ENCODE results near the gene CSDE1. TPM values are rescaled to one million over a fixed set of nuclear protein-coding genes. Genes with fewer than 3 reads are reported as not detected.

CSDE1 gene
- 151 and 249 TPM in 2 replicates for polyA plus RNA-seq (2012; rRNA removed)
- polyA plus RNA-seq (2012; cell fraction: cytosol; rRNA removed), result 200 and 223 TPM in 2 replicates
- 95.9 and 193 TPM in 2 replicates for polyA plus RNA-seq (2012; cell fraction: nucleus; rRNA removed)

DNA sequence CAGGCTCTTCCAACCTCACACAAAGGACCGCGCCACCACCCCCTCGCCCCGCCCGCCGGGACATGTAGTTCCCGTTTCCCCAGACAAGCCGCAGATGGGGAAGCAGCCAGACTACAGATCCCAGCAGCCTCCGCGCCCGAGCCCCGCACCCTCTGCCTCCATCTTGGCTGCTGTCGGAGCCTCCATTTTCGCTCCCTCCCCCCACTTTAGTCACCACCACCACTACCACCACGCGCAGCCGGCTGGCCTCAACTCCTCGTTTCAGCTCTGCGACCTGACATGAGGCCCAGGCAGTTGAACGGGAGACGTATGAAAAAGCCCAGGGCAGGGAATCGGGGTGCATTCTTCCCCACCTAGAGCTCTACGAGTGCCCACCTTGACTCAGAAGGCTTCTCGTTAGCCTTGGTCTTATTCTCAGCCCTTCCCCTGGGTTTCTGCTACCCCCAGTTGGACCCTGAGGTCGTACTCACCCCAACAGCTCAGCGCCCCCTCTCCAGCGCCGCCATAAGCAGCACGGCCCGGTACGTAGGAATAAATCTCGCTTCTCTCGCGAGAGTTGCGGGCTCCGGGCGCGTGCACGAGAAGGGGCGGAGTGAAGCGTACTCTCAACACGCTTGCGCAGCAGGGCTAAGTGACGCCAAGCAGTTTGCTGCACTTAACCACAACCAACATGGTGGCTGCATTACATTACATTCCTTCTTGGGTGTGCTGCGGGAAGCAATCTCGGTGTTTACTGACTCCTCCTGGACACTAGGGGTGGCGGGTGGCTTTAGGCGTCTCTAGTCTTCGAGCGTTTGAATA, at the start of gene CSDE1:
CSDE1 (minus strand) TSS at position 530 of the 801 bp plus-strand sequence. CDS start 18,094 bp downstream, outside the sequence.
- DNase-seq, result peak; percentile 86
- Histone ChIP-seq H3K9ac (peak within 1 kb of the TSS; percentile 100), H3K79me2 (ENCODE audit: insufficient read depth) (peaks cover 51% of the 10 kb centered on the region), H3K27me3 (ENCODE audit: insufficient read depth) (no peaks in the 10 kb centered on the region), H3K36me3 (replicated peaks in 1 of 2; ENCODE audit: control insufficient read depth in 1 of 2, insufficient read depth in 2 of 2, low read length in 1 of 2) (peaks cover 9 to 19% of the 10 kb centered on the region in 2 experiments), H3K27ac (ENCODE audit: low read depth in 2 of 2, low read length in 1 of 2) (peak within 1 kb of the TSS; percentile 94 to 99), H3K4me2 (peak within 1 kb of the TSS; percentile 85), H3K9me3 (no peaks in the 10 kb centered on the region), H2AFZ (ENCODE audit: low read depth) (peak within 1 kb of the TSS; percentile 98), H3K9me2 (no peaks in the 10 kb centered on the region), H3K4me3 (ENCODE audit: low read depth in 2 of 2, low read length in 1 of 2) (peak within 1 kb of the TSS; percentile 78 to 98), H3F3A (replicated peaks; ENCODE audit: insufficient read depth) (no peaks in the 10 kb centered on the region), H4K20me1 (ENCODE audit: insufficient read depth) (peaks cover 46% of the 10 kb centered on the region), H3K4me1 (ENCODE audit: control insufficient read depth in 1 of 2, insufficient read depth in 2 of 2, low read depth in 1 of 2, low read length in 1 of 2) (peaks cover 11 to 27% of the 10 kb centered on the region in 2 experiments; a peak in 3 of 4 replicates)
- POLR2A ChIA-PET, result interaction anchor here (0.9 to 1.3 kb wide), 3 partner anchors 8 to 42 kb away, joined by 3 to 6 read pairs (median 3); no protein-coding TSS in a partner anchor
- CTCF ChIA-PET, result interaction anchor here (0.7 to 1.5 kb wide), 5 partner anchors 9 to 91 kb away, joined by 3 to 5 read pairs (median 3); no protein-coding TSS in a partner anchor
- 2% methylated on average over 7 of the region's 50 CpGs for WGBS (ENCODE audit: low lambda C conversion rate)
- no peak for TF ChIP-seq SIN3A (IDR thresholded peaks at IDR 0.05; ENCODE audit: borderline replicate concordance, low read depth, low read length)
- peak; percentile 91 for TF ChIP-seq YY1 (IDR thresholded peaks at IDR 0.05; ENCODE audit: low read depth)
- TF ChIP-seq FOSL2 (IDR thresholded peaks at IDR 0.05; ENCODE audit: borderline replicate concordance, low read depth), result no peak
- no peak for TF ChIP-seq JUND (IDR thresholded peaks at IDR 0.05)
- TF ChIP-seq TAF1 (IDR thresholded peaks at IDR 0.05; ENCODE audit: borderline replicate concordance, low read depth, low read length), result peak; percentile 93
- TF ChIP-seq SMC3 (IDR thresholded peaks at IDR 0.05; ENCODE audit: low read depth, low read length), result peak; percentile 21; the same call in 1 of the 2 replicates
- peak; percentile 45 for TF ChIP-seq RAD21 (IDR thresholded peaks at IDR 0.05; ENCODE audit: low read length)
- TF ChIP-seq TEAD4 (IDR thresholded peaks at IDR 0.05; ENCODE audit: borderline replicate concordance, insufficient read depth), result 0 out of 2 replicates have a peak, but pooled peaks have one; percentile 34
- TF ChIP-seq FOXJ3 (CRISPR knock-in tag; IDR thresholded peaks at IDR 0.05), result no peak
- no peak for TF ChIP-seq EZH2phosphoT487 (IDR thresholded peaks at IDR 0.05; ENCODE audit: borderline replicate concordance, low read depth)
- 0 out of 4 replicates have a peak, but pooled peaks of 1 of the 2 experiments have one; percentile 7 for TF ChIP-seq EP300 (IDR thresholded peaks at IDR 0.05; ENCODE audit: borderline replicate concordance in 1 of 2, low read depth in 1 of 2, low read length in 1 of 2)
- TF ChIP-seq, protein P1, sequence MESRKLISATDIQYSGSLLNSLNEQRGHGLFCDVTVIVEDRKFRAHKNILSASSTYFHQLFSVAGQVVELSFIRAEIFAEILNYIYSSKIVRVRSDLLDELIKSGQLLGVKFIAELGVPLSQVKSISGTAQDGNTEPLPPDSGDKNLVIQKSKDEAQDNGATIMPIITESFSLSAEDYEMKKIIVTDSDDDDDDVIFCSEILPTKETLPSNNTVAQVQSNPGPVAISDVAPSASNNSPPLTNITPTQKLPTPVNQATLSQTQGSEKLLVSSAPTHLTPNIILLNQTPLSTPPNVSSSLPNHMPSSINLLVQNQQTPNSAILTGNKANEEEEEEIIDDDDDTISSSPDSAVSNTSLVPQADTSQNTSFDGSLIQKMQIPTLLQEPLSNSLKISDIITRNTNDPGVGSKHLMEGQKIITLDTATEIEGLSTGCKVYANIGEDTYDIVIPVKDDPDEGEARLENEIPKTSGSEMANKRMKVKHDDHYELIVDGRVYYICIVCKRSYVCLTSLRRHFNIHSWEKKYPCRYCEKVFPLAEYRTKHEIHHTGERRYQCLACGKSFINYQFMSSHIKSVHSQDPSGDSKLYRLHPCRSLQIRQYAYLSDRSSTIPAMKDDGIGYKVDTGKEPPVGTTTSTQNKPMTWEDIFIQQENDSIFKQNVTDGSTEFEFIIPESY (IDR thresholded peaks at IDR 0.05; ENCODE audit: borderline replicate concordance, low read depth), result peak; percentile 97
- TF ChIP-seq RFX5 (IDR thresholded peaks at IDR 0.05; ENCODE audit: low read length), result no peak
- TF ChIP-seq POLR2AphosphoS5 (IDR thresholded peaks at IDR 0.05; ENCODE audit: low read depth, low read length), result peak; percentile 93
- TF ChIP-seq GATA2 (CRISPR knock-in tag; IDR thresholded peaks at IDR 0.05), result no peak
- peak; percentile 93 for TF ChIP-seq NRF1 (IDR thresholded peaks at IDR 0.05; ENCODE audit: low read depth, low read length)
- TF ChIP-seq MEF2A (IDR thresholded peaks at IDR 0.05; ENCODE audit: borderline replicate concordance, low read depth), result no peak
- peak; percentile 55 for TF ChIP-seq MXI1 (IDR thresholded peaks at IDR 0.05; ENCODE audit: low read depth, low read length)
- TF ChIP-seq, protein P2, sequence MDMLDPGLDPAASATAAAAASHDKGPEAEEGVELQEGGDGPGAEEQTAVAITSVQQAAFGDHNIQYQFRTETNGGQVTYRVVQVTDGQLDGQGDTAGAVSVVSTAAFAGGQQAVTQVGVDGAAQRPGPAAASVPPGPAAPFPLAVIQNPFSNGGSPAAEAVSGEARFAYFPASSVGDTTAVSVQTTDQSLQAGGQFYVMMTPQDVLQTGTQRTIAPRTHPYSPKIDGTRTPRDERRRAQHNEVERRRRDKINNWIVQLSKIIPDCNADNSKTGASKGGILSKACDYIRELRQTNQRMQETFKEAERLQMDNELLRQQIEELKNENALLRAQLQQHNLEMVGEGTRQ (IDR thresholded peaks at IDR 0.05; ENCODE audit: borderline replicate concordance, low read depth, low read length), result peak; percentile 2; the same call in 1 of the 2 replicates
- no peak for TF ChIP-seq RXRA (IDR thresholded peaks at IDR 0.05; ENCODE audit: borderline replicate concordance, low read depth)
- TF ChIP-seq, protein P3, sequence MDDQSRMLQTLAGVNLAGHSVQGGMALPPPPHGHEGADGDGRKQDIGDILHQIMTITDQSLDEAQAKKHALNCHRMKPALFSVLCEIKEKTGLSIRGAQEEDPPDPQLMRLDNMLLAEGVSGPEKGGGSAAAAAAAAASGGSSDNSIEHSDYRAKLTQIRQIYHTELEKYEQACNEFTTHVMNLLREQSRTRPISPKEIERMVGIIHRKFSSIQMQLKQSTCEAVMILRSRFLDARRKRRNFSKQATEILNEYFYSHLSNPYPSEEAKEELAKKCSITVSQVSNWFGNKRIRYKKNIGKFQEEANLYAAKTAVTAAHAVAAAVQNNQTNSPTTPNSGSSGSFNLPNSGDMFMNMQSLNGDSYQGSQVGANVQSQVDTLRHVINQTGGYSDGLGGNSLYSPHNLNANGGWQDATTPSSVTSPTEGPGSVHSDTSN (IDR thresholded peaks at IDR 0.05), result no peak
- TF ChIP-seq, protein P4, sequence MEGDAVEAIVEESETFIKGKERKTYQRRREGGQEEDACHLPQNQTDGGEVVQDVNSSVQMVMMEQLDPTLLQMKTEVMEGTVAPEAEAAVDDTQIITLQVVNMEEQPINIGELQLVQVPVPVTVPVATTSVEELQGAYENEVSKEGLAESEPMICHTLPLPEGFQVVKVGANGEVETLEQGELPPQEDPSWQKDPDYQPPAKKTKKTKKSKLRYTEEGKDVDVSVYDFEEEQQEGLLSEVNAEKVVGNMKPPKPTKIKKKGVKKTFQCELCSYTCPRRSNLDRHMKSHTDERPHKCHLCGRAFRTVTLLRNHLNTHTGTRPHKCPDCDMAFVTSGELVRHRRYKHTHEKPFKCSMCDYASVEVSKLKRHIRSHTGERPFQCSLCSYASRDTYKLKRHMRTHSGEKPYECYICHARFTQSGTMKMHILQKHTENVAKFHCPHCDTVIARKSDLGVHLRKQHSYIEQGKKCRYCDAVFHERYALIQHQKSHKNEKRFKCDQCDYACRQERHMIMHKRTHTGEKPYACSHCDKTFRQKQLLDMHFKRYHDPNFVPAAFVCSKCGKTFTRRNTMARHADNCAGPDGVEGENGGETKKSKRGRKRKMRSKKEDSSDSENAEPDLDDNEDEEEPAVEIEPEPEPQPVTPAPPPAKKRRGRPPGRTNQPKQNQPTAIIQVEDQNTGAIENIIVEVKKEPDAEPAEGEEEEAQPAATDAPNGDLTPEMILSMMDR (IDR thresholded peaks at IDR 0.05), result peak; percentile 64
- 0 out of 2 replicates have a peak, but pooled peaks have one; percentile 6 for TF ChIP-seq NFIC (IDR thresholded peaks at IDR 0.05; ENCODE audit: borderline replicate concordance)
- TF ChIP-seq CHD2 (IDR thresholded peaks at IDR 0.05; ENCODE audit: low read length, partially characterized antibody), result peak; percentile 99
- TF ChIP-seq, protein P5, sequence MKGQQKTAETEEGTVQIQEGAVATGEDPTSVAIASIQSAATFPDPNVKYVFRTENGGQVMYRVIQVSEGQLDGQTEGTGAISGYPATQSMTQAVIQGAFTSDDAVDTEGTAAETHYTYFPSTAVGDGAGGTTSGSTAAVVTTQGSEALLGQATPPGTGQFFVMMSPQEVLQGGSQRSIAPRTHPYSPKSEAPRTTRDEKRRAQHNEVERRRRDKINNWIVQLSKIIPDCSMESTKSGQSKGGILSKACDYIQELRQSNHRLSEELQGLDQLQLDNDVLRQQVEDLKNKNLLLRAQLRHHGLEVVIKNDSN (IDR thresholded peaks at IDR 0.05; ENCODE audit: borderline replicate concordance, low read depth), result no peak
- TF ChIP-seq ELF1 (IDR thresholded peaks at IDR 0.05), result peak; percentile 57; the same call in 1 of the 2 replicates

Data from SK-N-SH (cell line).